SKM-1 treated with dmso at 0.1 percent for 144 hours (cell line): ENCODE measurements around the gene FNDC3B.

Source experiments
- DNase-seq: peaks from one replicate; lab custom pipeline; 2025; ENCODE audit not compliant: unreplicated experiment; lab: John Stamatoyannopoulos, UW

The FNDC3B gene

DNA sequence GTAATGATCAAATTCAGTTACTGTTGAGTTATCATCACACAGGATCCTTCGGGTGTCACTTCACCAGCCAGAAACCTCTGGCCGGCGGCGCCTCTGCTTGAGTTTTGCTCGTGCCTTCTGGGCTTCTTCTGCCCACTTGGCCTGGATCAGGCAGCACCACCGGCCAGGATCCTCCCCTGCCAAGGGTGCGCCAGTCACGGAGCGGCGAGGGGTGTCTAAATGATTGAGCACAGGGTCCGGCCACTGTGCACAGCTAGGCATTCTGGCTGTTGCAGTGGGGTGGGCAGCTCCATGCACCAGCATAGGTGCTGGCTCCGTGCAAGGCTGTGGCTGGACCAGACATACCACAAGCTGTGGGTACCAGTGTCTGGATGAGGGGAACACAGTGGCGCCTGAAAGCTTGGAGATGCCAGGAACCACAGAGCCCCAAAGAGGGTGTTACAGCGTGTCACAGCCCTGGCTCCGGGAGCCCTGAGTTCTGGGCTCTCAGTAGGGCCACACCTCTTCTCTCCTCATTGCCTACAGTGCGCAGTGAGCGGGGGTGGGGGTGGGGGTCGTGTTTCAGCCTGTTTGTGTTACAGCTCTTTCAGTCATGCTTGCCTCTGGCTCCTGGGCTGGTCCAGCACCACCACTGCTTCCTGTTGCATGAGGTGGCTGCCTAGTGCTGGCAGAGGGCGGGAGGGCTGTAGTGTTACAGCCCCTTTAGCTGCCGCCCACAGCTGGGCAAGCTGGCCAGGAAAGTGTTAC, 169.4 kb downstream of the FNDC3B start:
- DNase-seq, result no peak

DNA sequence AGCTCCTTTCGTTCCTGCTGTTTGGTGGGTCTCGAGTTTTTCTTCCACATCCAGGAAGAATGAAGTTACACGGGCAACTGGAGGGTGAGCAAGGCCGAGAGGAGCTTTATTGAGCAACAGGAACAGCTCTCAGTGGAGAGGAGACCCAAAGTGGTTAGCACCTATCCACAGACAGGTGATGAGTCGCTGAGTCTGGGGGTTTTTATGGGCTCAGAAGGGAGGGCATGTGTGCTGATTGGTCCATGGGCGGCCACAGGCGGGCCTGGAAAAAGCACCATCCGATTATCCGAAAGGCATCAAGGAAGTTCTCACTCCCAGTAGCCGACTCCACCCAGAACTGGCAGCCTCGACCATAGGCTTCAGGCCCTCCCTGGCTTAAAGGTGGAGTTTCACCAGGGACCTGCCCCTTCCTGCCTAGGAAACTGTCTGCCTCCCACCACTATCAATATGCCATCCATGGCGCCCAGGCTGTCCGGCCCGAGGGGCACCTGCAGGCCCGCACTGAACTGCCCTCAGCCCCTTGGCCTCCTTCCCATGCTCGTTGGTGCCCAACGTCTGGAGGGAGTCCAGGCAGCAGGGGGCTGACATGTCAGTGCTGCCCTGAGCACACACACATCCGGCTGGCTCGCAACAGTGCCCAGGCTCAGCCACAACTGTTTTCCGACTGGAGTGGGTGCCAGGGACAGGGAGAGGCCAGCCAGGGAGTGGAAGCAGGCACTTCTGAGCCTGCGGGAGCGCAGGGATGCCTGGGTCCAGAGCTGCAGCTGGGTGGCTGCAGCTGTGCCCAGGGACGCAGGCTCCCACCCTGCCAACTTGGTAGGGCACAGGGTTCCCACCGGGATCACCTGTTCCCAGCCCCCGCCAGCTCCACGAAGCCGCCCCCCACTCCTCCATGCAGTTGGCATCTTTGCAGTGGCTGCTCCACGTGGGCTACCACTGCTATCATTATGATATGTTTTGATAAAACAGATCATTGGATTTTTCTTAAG, 170.2 kb downstream of the FNDC3B start:
- no peak for DNase-seq

DNA sequence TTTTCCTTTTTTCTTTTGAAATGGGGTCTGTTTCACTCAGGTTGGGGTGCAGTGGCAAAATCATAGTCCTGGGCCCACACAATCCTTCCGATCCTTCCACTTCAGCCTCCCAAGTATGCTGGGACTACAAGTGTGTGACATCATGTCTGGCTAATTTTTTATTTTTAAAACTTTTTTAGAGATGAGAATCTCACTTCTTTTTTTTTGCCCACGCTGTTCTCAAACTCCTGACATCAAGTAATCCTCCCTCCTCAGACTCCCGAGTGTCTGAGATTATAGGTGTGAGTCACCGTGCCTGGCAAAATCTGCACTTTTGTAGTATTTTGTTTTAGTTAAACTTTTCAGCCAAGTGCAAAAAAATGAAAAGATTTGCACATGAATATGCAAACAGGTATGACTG, 171.0 kb downstream of the FNDC3B start:
- DNase-seq, result no peak

DNA sequence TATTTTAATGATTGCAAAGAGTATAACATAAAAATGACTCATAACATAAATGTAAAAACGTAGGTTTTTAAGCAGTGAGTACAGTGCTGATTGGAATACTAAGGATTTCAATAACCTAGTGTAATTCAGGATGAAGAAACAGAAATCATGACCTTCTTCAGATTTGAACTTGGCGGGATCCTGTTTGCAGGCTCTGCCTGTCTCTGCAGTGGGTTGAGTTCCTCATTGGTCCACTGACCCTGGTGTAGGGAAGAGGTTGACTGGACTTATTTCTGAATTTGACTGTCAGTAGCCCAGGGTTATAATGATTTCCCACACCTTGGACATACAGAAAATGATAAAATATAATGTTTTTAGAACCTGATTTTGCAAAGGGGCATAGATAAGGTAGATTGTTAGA, 171.7 kb downstream of the FNDC3B start:
- no peak for DNase-seq

DNA sequence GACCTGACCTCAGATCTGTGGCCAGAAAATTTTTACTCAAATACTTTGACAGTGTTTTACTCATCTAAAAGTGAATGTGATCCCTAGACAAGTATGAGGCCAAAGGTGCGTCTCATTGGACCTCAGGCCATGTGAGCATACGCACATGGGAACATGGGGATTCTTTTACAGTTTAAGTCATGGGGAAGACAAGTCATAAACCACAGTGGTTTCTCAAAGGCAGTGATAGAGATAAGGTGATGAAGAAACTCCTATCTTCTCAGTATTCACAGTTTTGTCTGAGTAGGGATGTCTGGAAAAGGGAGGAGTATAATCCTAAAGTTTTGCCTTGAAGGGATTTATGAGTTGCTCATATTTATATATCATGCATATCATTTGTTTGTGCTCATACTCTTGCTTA, 173.8 kb downstream of the FNDC3B start:
- DNase-seq, result no peak

DNA sequence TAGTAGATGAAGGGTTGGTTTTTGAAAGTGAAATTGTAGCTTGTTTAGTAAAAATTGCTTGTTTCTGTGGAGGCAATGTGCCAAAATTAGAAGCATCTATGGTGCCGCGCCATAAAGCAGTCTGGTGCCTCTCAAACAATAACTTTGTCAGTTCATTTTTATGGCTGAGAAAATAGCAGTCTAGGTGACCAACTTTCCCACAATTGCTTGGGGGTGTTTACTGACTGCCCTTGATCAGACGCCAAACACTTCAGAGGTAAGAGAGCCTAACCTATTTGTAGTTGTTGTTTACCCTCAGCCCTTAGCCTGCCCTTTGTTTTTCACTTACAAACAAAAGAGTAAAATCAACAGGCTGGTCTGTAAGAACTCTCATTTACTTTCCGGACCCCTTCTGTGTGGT, 174.5 kb downstream of the FNDC3B start:
- DNase-seq, result no peak

DNA sequence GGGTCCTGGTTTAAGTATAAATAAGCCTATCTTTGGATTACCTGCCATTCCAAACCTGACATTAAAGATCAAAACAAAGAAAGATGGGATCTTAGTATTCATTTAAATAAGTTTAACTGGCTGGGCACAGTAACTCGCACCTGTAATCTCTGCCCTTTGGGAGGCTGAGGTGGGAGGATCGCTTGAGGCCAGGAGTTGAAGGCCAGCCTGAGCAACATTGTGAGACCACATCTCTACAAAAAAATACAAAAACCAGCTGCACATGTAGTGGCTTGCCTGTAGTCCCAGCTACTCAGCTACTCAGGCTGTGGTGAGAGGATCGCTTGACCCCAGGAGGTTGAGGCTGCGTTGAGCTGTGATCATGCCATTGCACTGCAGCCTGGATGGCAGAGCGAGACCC, 176.9 kb downstream of the FNDC3B start:
- no peak for DNase-seq

DNA sequence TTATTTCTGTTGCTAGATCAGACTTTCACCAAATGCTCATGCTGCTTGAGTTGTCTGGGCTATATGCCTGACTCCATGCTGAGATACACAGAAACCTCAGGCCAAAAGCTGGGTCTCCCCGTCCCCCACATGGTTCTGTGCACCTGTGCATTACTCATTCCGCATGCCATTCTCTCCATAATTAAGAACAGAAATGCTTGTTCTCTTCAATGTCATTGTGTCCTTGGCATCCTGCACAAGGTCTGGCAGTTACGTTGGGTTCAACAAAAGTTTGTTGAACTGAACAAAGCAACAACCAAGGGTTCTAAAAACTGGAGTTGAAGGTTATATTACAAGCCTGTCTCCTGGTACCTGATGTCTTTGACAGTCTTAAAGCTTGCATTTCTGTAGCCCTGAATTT, 177.5 kb downstream of the FNDC3B start:
- no peak for DNase-seq

DNA sequence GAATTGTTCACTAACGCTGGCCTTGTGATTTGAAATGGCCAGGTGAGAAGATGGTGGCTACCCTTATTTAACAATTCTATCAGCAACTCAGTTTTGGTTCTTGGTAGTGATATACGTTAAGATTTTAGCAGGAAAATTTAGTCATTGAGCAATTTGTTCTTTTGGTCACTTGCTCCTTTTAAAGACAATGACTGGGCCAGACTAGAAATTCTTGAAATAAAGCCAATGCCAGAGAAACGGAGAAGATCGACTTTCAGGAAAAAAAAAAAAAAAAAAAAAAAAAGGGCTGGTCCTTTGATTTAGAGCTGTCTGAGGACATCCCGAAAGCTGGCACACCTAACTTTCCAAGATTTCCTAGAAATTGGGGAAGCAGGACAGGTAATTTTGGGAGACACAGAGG, 178.5 kb downstream of the FNDC3B start:
- DNase-seq, result no peak

DNA sequence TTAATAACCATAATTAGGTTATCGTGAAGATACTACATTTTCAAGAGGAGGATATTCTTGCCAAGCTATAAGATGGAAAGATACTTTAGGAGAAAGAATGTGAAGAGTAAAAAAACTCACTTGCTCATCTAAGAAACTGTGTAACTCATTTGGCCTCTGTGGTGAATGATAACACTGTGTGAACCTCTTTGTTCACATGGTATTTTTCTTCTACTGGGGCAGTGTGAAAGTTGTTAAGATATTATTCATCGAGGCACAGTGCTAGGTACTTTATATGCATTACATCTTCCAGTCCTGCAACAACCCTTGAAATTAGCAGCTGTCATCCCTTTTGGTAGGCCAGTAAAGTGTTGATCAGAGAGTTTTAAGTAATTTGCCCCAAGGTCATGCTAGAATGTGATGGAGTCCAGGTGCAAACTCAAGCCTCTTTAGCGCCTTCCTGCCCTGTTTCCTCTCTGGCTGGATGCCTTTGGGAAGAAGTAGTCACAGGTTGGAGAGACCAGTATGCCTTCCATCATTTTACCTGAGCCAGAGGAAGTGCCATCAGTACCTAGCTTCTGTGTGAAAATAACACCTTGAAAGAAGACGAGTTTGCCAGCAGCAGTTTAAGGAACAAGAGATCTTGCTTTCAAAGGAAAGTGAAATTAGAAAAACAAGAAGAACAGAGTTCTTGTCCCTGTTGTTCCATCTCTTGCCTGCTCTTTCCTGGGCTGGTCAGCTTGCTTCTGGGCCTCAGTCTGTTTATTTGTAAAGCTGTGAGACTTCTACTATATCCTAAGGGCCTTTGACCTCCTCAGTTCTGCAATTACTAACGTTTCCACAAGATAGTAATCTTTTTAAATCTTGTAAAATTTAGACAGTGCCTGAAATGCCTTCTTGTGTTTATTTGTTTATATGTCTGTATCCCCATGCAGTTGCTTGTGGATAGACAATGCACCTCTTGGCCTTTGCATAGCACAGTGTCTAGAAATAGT, 179.3 kb downstream of the FNDC3B start:
- DNase-seq, result no peak

DNA sequence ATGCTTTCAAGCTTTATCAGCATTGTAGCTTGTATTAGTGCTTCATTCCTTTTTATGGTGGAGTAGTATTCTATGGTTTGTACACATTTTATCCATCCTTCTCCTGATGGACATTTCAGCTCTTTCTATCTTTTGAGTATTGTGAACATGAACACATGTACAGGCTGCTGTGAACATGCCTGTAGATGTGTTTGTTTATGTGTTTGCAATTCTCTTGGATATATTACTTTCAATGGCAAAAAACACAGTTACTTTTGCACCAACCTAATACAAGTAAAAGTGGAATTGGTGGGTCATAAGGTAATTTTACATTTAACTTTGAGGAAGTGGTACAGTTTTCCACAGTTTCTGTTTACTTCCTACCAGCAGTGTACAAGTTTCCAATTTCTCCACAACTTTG, 180.4 kb downstream of the FNDC3B start:
- DNase-seq, result no peak

DNA sequence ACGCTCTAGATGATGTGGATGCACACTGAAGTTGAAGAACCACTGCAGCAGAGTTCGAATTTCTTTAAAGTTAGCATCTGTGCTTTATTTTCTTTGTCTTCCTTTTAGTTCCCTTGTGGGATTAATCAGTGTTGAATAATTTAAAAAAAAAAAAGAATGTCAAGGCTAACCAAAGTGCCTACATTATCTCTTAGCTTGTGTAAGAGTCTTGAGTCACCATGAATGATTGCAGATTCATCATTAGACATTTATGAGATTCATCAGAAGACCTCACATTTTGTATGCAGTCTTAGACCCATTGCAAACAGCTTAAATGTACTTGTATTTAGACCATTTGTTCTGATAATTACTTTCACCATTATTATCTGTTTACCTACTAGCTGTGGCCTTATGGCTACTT, 182.2 kb downstream of the FNDC3B start:
- DNase-seq, result no peak

DNA sequence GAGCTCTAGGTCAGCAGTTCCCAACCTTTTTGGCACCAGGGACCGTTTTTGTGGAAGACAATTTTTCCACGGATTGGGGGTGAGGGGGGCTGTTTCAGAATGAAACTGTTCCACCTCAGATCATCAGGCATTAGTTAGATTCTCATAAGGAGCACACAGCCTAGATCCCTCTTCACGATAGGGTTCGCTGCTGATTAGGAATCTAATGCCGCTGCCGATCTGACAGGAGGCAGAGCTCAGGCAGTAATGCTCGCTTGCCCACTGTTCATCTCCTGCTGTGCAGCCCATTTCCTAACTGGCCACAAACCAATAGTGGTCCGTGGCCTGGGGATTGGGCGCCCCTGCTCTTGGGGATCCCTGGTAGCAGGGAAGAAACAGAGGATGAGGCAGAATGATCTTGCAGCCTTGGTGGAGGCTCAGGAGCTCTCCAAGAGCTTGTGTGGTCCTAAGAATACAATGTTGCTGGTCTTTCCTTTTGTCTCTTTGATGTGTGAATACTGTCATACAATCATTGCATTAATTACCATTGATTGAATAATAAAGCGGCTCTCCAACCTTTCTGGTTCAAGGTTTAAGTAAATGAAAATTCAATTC, 183.2 kb downstream of the FNDC3B start:
- no peak for DNase-seq

DNA sequence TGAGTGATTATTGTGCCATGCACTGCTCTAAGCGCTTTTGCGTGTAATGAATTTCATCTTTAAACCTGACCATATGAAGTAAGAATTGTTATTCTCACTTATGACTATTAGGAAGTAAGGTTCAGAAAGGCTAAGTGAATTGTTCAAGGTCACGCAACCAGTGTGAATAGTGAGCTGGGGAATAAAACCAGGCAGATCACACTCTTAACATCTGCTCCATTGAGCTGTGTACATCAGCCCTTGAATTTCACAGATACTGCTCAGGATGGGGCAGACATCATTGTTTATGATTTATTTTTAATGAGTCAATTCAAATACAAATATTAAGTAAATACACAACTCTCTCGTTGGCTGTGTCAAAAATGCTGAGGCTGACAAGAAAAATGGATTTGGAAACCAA, 184.5 kb downstream of the FNDC3B start:
- no peak for DNase-seq

DNA sequence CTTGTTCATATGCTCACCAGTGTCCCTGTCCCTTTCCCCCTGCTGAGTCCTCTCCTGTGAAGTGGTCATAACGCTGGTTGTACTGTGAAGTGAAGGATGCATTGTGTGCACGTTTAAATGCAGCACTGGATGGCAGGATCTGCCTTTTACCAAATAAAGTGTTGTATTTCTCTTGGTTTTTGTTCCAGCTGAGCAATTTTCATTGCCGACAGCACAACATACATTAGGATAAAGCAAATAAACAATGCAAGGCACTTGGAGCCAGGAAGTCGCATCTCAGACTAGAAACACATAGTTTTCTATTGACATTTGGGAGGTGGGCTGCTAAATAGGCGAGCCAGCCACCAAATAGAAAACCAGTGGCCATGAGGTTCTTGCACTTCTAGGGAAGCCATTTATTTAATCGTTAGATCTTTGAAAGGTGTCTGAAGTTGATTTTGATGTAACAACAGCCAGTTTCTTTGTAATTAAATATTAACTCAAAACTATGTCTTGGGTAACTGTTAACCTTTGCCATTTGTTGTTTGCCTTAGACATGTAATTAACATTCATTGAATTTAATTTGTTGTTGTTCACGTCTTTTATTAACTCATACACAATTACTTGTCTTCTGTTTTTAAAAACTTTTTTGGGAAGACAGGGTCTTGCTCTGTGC, 185.3 kb downstream of the FNDC3B start:
- no peak for DNase-seq

DNA sequence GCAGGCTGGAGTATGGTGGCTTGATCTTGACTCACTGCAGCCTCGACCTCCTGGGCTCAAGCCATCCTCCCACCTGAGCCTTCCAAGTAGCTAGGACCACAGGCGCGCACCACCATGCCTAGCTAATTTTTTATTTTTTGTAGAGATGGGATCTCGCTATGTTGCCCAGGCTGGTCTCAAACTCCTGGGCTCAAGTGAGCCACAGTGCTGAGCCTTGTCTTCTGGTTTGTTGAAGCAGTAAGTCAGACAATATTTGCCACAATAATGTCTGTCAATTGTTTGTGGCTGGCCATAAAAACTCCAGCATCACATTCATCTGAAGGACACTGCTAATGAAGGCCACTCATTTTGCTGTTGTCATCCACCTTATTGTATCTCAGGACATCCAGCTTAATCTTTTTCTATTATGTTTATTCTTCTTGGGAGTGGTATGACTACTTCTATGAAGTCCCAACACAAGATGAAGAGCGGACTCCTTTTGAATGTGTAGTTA, 185.9 kb downstream of the FNDC3B start:
- DNase-seq, result no peak

DNA sequence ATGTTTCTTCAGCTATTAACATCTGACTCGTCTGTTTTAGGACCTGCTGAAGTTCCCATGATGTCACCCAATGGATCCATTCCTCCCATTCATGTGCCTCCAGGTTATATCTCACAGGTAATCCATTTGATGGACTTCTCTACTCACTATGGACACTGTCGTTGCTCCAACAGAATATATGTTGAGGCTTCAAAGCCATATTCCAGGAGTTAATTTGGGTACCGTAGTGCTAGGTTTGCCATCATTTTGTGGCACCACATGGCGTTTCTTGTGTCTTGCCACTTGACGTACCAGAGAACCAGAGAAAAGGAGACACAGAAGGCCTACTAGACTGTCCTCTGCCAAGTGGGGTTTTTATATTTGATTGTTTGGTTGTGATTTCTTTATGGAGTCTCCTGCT, 187.5 kb downstream of the FNDC3B start:
- DNase-seq, result no peak

DNA sequence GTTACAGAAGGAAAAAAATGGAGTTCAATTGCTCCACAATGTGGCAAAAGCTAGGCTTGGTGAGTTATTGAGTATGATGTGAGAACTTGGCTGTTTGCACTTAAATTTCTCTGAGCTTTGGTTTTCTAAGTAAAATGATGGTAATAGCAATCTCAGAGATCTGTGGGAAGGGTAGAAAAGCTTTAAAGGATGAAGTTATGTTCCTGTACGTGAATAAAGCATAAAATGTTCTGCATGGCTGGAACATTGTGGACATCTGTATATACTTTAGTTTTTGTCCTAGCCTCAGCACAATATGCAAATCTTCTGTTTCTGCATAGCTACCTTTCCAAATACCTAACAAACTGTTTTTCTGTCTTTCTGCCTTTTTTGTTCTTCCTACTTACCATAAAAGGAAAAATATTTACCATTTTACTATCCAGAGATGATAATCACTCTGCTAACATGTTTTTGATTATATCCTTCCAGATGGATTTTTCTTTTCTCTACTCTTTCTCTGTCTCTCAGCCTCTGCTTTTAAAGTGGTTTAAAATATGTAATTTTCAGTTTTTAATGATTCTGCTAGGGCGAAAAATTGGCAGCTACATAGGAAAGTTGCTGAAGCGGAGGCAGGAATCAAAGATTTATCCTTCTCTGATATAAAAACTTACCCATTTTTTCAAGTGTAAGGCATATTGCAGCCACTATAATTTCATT, 188.1 kb downstream of the FNDC3B start:
- DNase-seq, result no peak

DNA sequence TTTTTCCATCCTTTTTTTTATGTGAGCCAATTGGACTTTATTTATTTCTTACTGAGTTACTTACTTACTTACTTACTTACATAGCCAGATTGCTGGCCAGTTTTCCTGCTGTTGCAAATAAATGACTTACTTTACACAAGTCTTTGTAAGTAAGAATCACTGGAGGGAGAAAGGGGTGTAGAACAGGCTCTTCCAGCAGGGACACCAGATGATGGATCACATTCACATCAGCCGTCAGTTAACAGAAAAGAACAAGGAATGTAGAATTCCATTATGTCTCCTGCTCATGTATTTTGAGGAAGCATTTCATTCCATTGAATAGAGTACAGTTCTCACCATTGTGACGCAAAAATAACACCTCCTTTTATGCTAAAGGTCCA, 188.6 kb downstream of the FNDC3B start:
- DNase-seq, result no peak
